Measurements from ENCODE around the gene RMND5A.
"Not testable (repeated sequence)": the region's sequence is repeated elsewhere in the genome, so short reads cannot be mapped to it uniquely, and the experiment has no call there.

RMND5A gene

GRCh38 chr2:86714579-86715173 lies 5.4 kb upstream of the RMND5A start:
- not testable (repeated sequence) for DNase-seq (ENCODE audit: low read depth in 2 of 2)

GRCh38 chr2:86719263-86719636 lies 841 bp upstream of the RMND5A start:
- DNase-seq (ENCODE audit: low read depth in 2 of 2): not testable (repeated sequence)

DNA sequence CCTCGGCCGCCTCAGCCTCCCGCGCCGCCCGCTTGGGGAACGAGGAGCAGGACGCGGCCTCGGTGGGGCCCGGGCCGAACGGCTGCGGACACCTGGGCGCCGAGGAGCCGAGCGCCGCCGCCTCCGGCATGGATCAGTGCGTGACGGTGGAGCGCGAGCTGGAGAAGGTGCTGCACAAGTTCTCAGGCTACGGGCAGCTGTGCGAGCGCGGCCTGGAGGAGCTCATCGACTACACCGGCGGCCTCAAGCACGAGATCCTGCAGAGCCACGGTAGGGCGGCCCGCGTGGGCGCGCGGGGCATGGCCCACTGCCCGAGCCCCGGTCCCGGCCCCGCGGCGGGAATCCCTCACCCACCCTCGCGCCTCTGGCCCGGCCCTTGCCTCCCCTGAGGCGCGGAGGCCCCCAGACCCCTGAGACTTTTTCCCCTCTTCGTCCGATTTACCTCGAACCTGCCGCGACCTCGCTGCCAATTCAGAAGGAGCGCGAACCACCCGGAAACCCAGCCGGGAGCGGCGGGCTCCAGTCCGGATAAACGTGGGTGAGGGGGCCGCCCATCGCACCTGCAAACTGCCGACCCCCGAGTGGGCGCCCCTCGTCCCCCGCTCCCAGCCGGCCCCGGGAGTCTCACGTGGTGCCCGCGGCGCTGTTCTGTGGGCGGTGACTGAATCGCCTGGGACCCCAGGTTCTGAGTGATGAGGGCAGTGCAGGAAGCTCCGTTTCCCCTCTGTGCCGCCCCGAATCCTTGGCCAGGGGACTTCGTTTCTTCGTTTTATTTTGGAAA lies 639 bp downstream of the RMND5A start:
- DNase-seq (ENCODE audit: low read depth in 2 of 2): peak; percentile 30 to 33

DNA sequence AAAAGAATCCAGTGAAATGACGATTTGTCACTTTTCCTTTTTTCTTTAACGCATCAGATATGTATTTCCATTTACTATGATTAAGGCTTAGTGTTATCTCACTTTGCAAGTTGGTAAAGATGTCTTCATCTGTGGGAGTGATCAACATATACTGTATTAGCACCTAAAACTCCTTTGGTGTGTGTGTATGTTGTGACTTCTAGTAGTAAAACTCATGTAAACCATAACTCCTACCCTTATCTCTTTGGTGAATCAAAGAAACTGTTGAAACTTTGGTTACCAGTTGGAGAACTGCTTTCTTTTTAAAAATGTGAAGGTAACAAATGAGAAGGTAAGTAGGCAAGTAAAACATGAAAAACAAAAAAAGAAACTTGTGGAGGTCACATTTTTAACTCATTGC lies 5.6 kb downstream of the RMND5A start:
- not testable (repeated sequence) for DNase-seq (ENCODE audit: low read depth in 2 of 2)

DNA sequence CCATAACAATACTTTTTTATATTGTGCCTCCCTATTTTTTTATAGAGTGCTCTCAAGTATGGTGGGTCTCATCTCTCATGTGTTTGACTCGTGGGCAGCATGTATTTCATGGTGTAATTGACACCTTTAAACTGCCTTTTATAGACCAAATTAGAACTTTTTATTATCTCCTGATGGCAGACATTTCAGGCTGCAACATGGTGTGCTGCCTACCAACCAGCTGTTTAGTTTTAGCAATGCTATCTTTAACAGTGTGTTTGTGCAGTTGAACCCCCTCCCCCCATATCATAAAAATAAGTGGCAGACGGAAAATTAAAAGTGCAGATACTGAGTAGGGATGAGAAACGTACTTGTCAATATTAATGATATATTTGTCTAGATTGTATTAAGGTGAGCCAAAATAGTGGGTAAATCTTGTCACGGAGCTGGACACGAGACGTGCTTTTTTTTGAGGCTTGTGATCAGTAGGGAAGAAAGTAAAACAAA lies 12.0 kb downstream of the RMND5A start:
- DNase-seq (ENCODE audit: low read depth in 2 of 2): not testable (repeated sequence)

DNA sequence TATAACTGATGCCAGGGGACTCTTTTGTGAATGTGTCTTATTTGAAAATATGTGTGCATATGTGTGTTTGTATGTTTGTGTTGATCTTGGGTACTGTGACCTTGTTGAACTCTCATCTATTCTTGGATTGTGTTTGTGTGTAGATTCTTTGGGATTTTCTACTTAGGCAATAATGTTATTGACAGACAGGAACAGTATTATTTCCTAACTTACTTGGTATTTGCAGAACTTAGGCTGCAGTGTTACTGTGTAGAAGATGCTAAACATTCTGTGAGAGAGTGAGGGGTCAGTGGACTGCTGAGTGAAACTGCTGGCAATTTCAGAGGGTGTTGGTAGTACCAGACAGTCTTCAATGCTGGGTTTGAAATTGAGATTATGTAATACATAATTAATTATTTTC lies 12.7 kb downstream of the RMND5A start:
- DNase-seq (ENCODE audit: low read depth in 2 of 2): not testable (repeated sequence)

DNA sequence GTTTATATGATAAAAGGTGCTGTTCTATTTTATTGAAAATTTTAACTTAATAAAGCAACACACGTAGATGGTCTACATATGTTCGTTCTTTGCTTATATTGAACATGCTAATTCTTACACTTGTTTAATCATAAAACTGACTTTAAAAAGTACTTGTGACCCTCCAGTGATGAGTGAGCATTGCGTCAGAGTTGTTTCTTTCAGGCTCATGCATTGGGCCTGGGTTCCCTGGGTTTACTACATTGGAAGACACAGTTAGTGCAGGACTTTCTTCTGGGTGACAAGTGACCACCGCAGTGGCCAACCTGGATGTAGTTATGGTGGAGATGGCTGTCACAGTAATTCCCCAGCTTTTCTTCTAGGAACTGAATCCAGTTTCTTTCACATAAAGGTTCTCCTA lies 13.4 kb downstream of the RMND5A start:
- DNase-seq (ENCODE audit: low read depth in 2 of 2): not testable (repeated sequence)

DNA sequence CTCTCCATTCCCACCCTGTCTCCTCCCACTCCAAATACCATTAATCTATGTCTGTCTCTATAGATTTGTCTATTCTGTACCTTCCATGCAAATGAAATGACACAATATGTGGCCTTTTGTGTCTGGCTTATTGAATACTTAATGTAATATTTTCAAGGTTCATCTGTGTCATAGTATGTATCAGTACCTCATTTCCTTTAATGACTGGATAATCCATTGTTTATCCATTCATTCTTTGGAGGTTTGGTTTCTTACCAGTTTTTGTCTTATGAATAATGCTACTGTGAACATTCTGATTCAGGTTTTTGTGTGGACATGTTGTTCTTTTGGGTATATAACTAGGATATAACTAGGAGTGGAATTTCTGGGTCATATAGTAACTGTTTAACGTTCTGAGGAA lies 14.8 kb downstream of the RMND5A start:
- DNase-seq (ENCODE audit: low read depth in 2 of 2): not testable (repeated sequence)

- not testable (repeated sequence) for DNase-seq (ENCODE audit: low read depth in 2 of 2)
Measured at GRCh38 chr2:86739485-86739884, 19.4 kb downstream of the RMND5A start.

DNA sequence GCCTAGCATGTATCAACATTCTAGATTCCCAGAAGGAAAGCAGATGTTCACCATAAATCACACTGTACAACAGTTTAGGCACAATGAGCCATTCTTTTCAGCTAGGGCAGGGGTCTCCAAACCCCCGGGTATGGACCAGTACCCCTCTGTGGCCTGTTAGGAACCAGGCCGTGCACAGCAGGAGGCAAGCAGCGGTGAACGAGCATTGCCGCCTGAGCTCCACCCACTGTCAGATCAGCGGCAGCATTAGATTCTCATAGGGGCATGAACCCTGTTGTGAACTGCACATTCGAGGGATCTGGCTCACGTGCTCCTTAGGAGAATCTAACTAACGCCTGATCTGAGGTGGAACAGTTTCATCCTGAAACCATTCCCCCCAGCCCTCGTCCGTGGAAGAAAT lies 19.8 kb downstream of the RMND5A start:
- not testable (repeated sequence) for DNase-seq (ENCODE audit: low read depth in 2 of 2)

DNA sequence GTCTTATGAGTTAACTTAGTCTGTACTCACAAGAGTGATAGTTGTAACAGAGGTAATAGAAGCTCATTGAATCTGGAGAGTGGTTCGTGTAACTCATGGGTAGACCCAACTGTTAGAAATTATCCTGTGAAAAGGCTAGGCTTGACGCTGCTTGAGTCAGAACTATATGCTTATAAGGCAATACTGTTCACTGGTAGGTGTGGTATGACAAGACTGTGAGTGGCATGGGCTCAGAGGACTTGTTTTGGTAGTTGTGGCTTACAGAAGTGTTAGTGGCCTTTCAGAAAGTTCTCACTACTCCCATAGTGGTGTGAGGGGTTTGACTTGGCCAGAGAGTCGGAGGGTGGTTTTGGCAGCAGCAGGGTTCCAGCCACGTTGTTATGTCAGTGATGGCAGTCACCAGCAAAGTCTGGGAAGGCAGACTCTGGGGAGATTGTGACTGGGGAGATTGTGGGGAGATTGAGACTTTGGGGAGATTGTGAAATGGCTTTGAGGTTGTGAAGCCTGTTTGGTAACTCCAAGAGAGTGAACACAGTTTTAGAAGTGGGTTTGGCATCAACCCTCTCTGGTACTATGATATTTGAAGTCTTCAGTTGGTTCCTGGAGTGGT lies 21.9 kb downstream of the RMND5A start:
- not testable (repeated sequence) for DNase-seq (ENCODE audit: low read depth in 2 of 2)

DNA sequence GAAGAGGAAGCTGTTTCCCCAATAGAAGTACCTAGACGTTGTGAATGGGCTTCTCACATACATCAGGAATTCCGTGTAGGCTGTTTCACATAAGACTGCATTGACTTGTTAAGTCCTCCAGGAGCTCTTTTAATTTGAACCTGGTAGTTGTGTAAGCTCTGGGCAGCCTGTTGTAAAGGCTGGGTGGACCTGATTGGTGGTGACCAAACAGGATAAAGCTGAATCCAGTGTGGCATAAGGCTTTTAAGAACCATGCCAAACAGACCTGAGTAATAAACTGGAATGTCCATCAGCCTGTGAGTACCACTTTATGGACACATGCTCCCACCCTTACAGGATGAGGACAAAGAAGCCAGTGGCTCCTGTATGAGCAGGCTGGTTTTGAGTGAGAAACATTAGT lies 24.1 kb downstream of the RMND5A start:
- DNase-seq (ENCODE audit: low read depth in 2 of 2): no peak

DNA sequence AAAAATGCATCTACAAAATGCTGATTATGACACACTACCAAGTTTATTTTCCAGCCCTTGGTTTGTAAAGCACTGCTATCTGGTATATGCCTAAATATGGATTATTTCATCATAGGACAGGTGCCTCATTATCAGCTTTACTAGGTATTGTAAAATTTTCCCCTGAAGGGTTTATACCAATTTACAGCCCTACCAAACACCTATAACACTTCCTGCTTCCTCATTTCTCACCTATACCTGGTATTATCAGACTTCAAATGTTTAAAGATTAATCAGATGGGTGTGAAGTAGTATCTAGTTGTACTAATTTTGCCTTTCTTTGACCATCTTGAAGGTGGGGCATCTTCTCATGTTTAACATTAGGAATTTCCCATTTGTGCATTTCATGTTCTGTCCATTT lies 26.8 kb downstream of the RMND5A start:
- no peak for DNase-seq (ENCODE audit: low read depth in 2 of 2)

DNA sequence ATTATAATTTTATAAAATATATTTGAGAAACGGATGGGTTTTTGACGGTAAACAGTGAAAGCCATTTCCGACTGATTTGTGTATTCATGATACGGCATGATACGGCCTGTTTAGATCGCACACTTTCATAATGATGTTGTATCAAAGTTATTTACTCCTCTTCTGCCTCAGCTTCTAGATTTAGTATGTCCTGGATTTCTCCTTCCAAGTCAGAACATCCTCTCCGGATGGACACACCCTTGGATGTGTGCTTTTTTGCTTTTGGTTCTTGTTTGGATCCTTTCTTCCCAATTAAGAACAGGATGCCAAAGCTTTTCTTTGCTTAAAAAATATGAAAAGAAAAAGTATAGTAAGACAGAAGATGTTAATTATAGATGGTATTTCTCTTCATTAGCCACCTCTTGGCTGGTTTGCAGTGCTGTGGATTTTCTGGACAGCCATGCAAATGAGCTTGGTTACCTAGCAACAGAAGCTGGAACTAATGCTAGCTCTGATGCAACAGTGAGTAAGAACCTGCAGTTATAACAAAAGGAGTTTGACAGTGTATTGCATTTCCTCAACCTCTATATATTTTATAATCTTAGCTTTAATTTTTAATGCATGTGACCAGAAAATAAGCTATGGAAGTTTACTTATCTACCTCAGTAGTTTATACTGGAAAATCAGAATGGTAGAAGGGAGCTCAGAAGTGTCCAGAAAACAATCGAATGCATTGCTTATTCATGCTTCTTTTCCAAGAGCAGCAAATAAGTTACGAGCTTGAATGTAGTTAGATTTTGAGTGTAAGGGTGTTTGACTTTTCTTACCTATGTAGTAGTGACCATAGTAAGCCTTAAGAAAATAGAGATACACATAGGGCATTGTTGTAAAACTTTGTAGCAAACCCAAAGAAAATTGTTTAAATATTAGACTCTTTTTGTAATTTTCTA lies 27.9 kb downstream of the RMND5A start:
- DNase-seq (ENCODE audit: low read depth in 2 of 2): no peak

GRCh38 chr2:86750240-86750839 lies 30.2 kb downstream of the RMND5A start:
- DNase-seq (ENCODE audit: low read depth in 2 of 2): no peak

DNA sequence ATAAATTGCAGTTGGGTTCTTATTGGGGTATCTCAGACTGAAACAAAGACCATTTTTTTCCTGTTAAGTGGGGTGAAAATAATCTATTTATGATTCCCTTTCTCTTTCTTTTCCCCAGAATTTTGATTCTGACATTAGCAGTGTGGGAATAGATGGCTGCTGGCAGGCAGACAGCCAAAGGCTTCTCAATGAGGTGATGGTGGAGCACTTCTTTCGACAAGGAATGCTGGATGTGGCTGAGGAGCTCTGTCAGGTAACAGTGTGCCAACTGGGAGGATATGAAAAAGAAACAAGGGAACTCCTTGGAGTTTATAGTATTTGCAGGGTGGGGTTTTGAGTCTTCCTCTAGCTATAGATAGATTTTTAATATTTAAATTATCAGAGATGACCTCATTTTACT lies 31.7 kb downstream of the RMND5A start:
- DNase-seq (ENCODE audit: low read depth in 2 of 2): no peak

DNA sequence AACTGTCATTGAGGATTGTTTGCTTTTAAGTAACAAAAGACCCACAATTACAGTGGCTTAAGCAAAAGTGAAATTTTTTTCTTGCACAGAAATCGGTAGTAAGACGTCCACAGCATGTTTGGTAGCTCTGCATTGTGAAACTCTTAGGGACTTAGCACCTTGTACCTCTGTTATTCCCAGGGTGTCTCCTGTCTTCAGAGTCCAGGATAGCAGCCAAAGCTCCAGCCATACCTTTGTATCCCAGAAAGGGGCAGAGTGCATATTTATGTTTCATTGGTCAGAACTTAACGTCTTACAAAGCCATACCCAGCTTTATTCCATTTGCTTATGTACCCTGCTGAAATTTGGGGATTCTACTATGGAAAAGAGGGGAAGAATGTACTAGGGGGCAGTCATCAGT lies 32.8 kb downstream of the RMND5A start:
- no peak for DNase-seq (ENCODE audit: low read depth in 2 of 2)

GRCh38 chr2:86753606-86754005 lies 33.5 kb downstream of the RMND5A start:
- no peak for DNase-seq (ENCODE audit: low read depth in 2 of 2)

- DNase-seq (ENCODE audit: low read depth in 2 of 2): no peak
Measured at GRCh38 chr2:86758405-86758804, 38.3 kb downstream of the RMND5A start.

DNA sequence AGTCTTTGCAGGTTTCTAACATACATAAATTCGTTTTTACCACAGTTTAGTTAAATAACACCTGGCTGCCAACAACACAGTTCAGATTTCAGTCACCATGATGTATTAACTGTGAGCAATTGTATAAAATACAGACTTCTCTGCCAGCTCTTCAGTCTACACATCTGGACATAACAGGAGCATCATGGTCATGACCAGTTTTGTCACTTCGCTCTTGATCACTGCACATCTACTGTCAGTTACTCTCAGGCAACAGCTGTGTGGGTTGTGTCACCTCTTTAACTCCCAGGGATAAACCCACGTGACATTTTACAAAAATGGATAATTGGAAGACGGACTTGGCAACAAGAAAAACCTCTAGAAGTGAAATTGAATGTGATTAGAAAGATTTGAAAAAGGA lies 40.3 kb downstream of the RMND5A start:
- DNase-seq (ENCODE audit: low read depth in 2 of 2): no peak

DNA sequence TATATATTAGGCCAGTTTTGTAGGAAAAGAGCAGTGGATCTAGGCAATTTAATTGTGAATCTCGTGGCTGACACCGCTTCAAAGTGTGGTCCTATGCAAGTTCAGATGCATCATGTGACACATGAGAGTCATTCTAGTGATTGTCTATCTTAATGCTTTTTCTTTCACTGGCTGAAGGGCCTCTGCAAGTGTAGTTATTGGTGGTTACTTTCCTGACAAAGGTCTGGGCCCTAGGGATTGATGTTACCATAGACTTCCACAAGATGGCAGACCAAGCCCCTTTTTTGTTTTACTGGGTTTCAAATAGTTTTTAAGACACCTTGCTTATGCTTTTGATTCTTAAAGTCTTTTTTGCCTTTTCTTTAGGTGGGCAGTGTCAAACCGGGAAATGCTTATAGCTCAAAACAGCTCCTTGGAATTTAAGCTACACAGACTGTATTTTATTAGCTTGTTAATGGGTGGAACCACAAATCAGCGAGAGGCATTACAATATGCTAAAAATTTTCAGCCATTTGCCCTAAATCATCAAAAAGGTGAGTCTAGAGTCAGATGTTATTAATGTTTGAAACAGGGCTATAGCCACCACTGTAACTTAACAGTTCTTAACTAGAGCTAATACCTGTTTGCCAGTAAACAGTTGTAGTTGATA lies 44.7 kb downstream of the RMND5A start:
- no peak for DNase-seq (ENCODE audit: low read depth in 2 of 2)
